ENCODE measurements around the gene RBBP5. TPM values are rescaled to one million over a fixed set of nuclear protein-coding genes. Genes with fewer than 3 reads are reported as not detected.

The RBBP5 gene
- total RNA-seq, 4 donors from 2014 or later = 14.4 to 25.1 (median 21.2) TPM

GRCh38 chr1:205042911-205043806 is 78.6 kb downstream of the RBBP5 start, which contains the start of gene CNTN2:
TSS of gene CNTN2 (plus strand) at chr1:205043212. CDS start at chr1:205053186, 9,974 bp downstream.
- intact Hi-C loops (cut with DNase I; ENCODE audit: low total_unique reads) = no loop called here
- Histone ChIP-seq H3K4me3 (no peak within 1 kb of the TSS), H3K4me1 (no peaks in the 10 kb centered on the region), H3K36me3 (no peaks in the 10 kb centered on the region), H3K27ac (no peak within 1 kb of the TSS), H3K27me3 (peaks cover 37 to 53% (median 45%) of the 10 kb centered on the region in 3 donors), H3K9me3 (no peaks in the 10 kb centered on the region)
- in situ Hi-C loops (cut with MboI; ENCODE audit: low sequenced_read_pairs in 4 of 4) = no loop called here
- ATAC-seq (no peak), DNase-seq (no peak)
- TF ChIP-seq CTCF (IDR thresholded peaks at IDR 0.05 in 4 of 5, conservative IDR thresholded peaks at IDR 0.05 in 1 of 5) (no peak), POLR2A (IDR thresholded peaks at IDR 0.05) (no peak)

- Histone ChIP-seq H3K36me3 (no peaks in the 10 kb centered on the region), H3K9me3 (no peaks in the 10 kb centered on the region), H3K4me1 (no peaks in the 10 kb centered on the region), H3K27me3 (peaks cover 37 to 48% (median 40%) of the 10 kb centered on the region in 3 donors), H3K4me3 (no peak overlapping the region), H3K27ac (no peak overlapping the region)
- DNase-seq (no peak), ATAC-seq (no peak)
- in situ Hi-C loops (cut with MboI; ENCODE audit: low sequenced_read_pairs in 4 of 4) = no loop called here
- intact Hi-C loops (cut with DNase I; ENCODE audit: low total_unique reads) = no loop called here
- TF ChIP-seq POLR2A (IDR thresholded peaks at IDR 0.05) = no peak
- TF ChIP-seq CTCF (IDR thresholded peaks at IDR 0.05 in 4 of 5, conservative IDR thresholded peaks at IDR 0.05 in 1 of 5) = no peak
Observed at GRCh38 chr1:205041998-205042910, 79.5 kb downstream of the RBBP5 start.

GRCh38 chr1:205041001-205041715 is 80.6 kb downstream of the RBBP5 start:
- no peak overlapping the region for H3K4me3 ChIP-seq
- no peaks in the 10 kb centered on the region for H3K36me3 ChIP-seq
- ATAC-seq = no peak
- TF ChIP-seq CTCF (IDR thresholded peaks at IDR 0.05 in 4 of 5, conservative IDR thresholded peaks at IDR 0.05 in 1 of 5) (no peak), POLR2A (IDR thresholded peaks at IDR 0.05) (no peak)
- no peak for DNase-seq
- intact Hi-C loops (cut with DNase I; ENCODE audit: low total_unique reads) = no loop called here
- no peak overlapping the region for H3K27ac ChIP-seq
- in situ Hi-C loops (cut with MboI; ENCODE audit: low sequenced_read_pairs in 4 of 4) = no loop called here
- no peaks in the 10 kb centered on the region for H3K9me3 ChIP-seq
- H3K4me1 ChIP-seq = no peaks in the 10 kb centered on the region
- peaks cover 32 to 39% (median 39%) of the 10 kb centered on the region in 3 donors for H3K27me3 ChIP-seq

- intact Hi-C loops (cut with DNase I; ENCODE audit: low total_unique reads) (no loop called here), in situ Hi-C loops (cut with MboI; ENCODE audit: low sequenced_read_pairs in 4 of 4) (no loop called here)
- TF ChIP-seq CTCF (IDR thresholded peaks at IDR 0.05 in 4 of 5, conservative IDR thresholded peaks at IDR 0.05 in 1 of 5) (no peak), POLR2A (IDR thresholded peaks at IDR 0.05) (no peak)
- Histone ChIP-seq H3K9me3 (no peaks in the 10 kb centered on the region), H3K4me1 (no peaks in the 10 kb centered on the region), H3K27ac (no peak overlapping the region), H3K27me3 (peaks cover 10 to 16% (median 11%) of the 10 kb centered on the region in 3 donors), H3K4me3 (no peak overlapping the region), H3K36me3 (no peaks in the 10 kb centered on the region)
- DNase-seq = no peak
- no peak for ATAC-seq
Observed at GRCh38 chr1:205038132-205038786, 83.5 kb downstream of the RBBP5 start.

Data from gastrocnemius medialis (tissue), 4 donors.